Measurements from ENCODE around the gene LRRC72. TPM values are rescaled to one million over a fixed set of nuclear protein-coding genes. Genes with fewer than 3 reads are reported as not detected.
A peak's percentile ranks its signal among the peaks of the same experiment; 100 is the strongest.
"Not testable (repeated sequence)": the region's sequence is repeated elsewhere in the genome, so short reads cannot be mapped to it uniquely, and the experiment has no call there.

LRRC72 gene
- total and polyA plus RNA-seq, 9 of the 15 experiments (the other 6 are each of a cell fraction or from before 2014, with no cell fraction given): 0.10 TPM; not detected in 8

- H4K20me1 ChIP-seq (replicated peaks; ENCODE audit: control insufficient read depth, insufficient read depth, low read length); H3K27ac ChIP-seq (ENCODE audit: extremely low read depth, low read depth, low read length); BruUV-seq (replicated peaks); intact Hi-C loops (cut with micrococcal nuclease); in situ Hi-C loops (cut with MboI); CTCF ChIA-PET (ENCODE audit: low intra/inter-chr PET ratio); POLR2A ChIA-PET; H3K9ac ChIP-seq (ENCODE audit: insufficient read depth in 1 of 2, low read depth in 2 of 2, low read length in 2 of 2); H3K4me3 ChIP-seq; H3K27me3 ChIP-seq (ENCODE audit: control insufficient read depth in 2 of 2, insufficient read depth in 2 of 2, low read length in 2 of 2); H2AFZ ChIP-seq (ENCODE audit: low read depth, low read length); H3K79me2 ChIP-seq (ENCODE audit: control insufficient read depth, insufficient read depth, low read length); H3K4me2 ChIP-seq (ENCODE audit: insufficient read depth, low read length); ATAC-seq; DNase-seq (ENCODE audit: extremely low read depth in 1 of 4, low spot score in 3 of 4); H3K9me1 ChIP-seq (ENCODE audit: control insufficient read depth, insufficient read depth, low read length); H3K4me1 ChIP-seq (replicated peaks in 1 of 2; ENCODE audit: control insufficient read depth in 2 of 2, insufficient read depth in 2 of 2, low read length in 2 of 2); H3K9me3 ChIP-seq (replicated peaks; ENCODE audit: control insufficient read depth, insufficient read depth, low read depth, low read length); TF ChIP-seq TEAD4 (CRISPR knock-in tag; IDR thresholded peaks at IDR 0.05; ENCODE audit: borderline replicate concordance): not testable (repeated sequence)
- TF ChIP-seq TCF3 (CRISPR knock-in tag; IDR thresholded peaks at IDR 0.05): peak; percentile 43; the same call in 1 of the 2 replicates
- peak; percentile 69 for TF ChIP-seq CBFA2T2 (conservative IDR thresholded peaks at IDR 0.05)
- peak in 1 of 2 experiments; percentile 32; a peak in 1 of 4 replicates for TF ChIP-seq RCOR1 (IDR thresholded peaks at IDR 0.05; ENCODE audit: borderline replicate concordance in 1 of 2, low read depth in 2 of 2, low read length in 2 of 2)
- TF ChIP-seq CXXC5 (CRISPR knock-in tag; IDR thresholded peaks at IDR 0.05): 0 out of 2 replicates have a peak, but pooled peaks have one; percentile 22
- peak; percentile 78 for TF ChIP-seq CBFA2T3 (IDR thresholded peaks at IDR 0.05)
- peak; percentile 48; the same call in 1 of the 2 replicates for TF ChIP-seq DPF2 (IDR thresholded peaks at IDR 0.05)
- TF ChIP-seq NCOR1 (IDR thresholded peaks at IDR 0.05): peak; percentile 52; the same call in 1 of the 2 replicates
- TF ChIP-seq SOX6 (IDR thresholded peaks at IDR 0.05): peak; percentile 65
- TF ChIP-seq SMARCE1 (IDR thresholded peaks at IDR 0.05): 0 out of 2 replicates have a peak, but pooled peaks have one; percentile 18
- 0 out of 2 replicates have a peak, but pooled peaks have one; percentile 11 for TF ChIP-seq EP300 (IDR thresholded peaks at IDR 0.05; ENCODE audit: low read length)
- TF ChIP-seq SMARCA4 (IDR thresholded peaks at IDR 0.05): peak; percentile 66; the same call in 1 of the 2 replicates
- TF ChIP-seq TEAD4 (IDR thresholded peaks at IDR 0.05; ENCODE audit: low read length): peak; percentile 55; the same call in 1 of the 2 replicates
- peak; percentile 18; the same call in 1 of the 2 replicates for TF ChIP-seq STAT5A (IDR thresholded peaks at IDR 0.05; ENCODE audit: borderline replicate concordance, low read length)
- peak; percentile 64 for TF ChIP-seq TAL1 (IDR thresholded peaks at IDR 0.05)
- peak; percentile 82 for TF ChIP-seq ARID1B (IDR thresholded peaks at IDR 0.05)
- peak; percentile 25; the same call in 1 of the 2 replicates for TF ChIP-seq NFIC (IDR thresholded peaks at IDR 0.05)
- 0 out of 2 replicates have a peak, but pooled peaks have one; percentile 38 for TF ChIP-seq MTA2 (IDR thresholded peaks at IDR 0.05; ENCODE audit: low read depth)
- H3K36me3 ChIP-seq (ENCODE audit: control insufficient read depth, insufficient read depth, low read length): peaks cover 22% of the 10 kb centered on the region; the same call in 2 of the 3 replicates
- WGBS (ENCODE audit: insufficient coverage, low coverage, missing lambda C conversion rate): 34% methylated on average over 4 of the region's 4 CpGs
- peak; percentile 32 for FAIRE-seq
Measured at GRCh38 chr7:16595596-16595995, 69.0 kb downstream of the LRRC72 start.
